GM18909 (cell line): ENCODE data around the gene PLXDC2.

ENCODE experiments used
- ATAC-seq: cut with Tn5 transposase; IDR thresholded peaks from one replicate; pipeline ENCODE4 v1.9.1; 2021; ENCODE audit warnings: mild to moderate bottlenecking; ENCODE audit not compliant: unreplicated experiment, poor library complexity

The PLXDC2 gene

GRCh38 chr10:19815036-19815730, 1.0 kb upstream of the PLXDC2 start:
- peak; percentile 5 for ATAC-seq

DNA sequence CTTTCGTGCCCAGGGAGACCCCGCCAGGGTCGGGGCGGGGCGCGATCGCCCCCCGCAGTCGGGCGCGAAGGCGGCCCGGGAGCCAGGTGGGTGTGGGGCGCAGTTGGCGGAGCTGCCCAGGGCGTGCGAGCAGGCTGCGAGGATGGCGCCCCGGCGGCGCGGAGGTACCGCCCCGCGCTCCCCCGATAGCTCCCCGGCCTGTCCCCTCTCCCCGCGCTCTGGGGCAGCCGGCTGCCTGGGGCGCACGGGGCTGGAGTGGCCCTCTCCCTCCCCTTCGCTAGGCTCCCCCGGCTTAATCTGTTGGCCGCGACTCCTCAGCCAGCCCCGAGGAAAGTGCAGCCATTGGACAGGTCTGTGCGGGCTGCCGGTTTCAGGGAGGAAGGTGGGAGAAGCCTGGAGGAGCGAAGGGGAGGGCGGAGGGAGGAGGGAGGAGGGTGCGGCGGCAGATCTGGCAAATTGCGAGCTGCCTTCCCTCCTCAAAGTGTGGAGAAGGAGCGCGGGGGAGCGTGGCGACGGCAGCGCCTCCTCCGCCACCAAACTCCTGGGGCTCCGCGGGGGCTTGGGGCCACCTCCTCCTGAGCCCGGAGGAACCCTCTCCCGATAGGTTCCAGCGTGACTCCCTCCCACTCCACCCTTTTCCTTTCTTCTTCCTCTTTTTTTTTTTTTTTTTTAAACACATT, 361 bp upstream of the PLXDC2 start:
- peak; percentile 39 for ATAC-seq

DNA sequence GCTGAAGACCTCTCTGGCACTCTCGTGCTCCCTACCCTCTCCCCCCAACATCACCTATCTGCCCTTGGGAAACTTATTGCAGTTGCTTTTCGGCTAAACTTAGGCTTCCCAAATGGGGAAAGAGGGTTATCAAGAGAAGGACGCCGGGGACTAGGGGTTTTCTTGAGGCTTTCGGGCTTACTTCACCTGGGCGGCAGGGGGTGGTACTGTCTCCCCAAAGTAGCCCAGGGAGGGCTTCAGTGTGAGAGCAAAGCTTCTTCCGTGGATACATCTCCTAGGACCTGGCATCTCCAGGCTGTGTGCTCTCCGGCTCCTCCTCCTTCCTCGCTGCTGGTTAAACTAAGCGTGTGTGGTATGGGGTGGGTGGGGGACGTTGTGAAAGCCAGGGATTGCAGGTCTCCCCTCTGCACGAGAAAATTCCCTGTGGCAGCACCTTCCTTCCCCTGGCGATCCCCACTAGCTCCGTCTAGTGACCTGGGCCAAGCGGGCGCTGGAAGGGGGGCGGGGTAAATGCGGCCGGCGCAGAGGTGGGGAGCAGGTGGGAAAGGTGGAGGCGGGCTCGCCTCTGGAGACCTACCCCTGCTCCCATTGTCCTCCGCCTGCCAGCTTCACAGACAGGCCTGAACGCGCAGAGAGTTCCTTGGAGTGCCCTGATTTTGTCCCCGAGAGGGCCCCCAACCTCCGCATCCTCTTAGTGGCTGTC, 1.1 kb downstream of the PLXDC2 start:
- peak; percentile 16 for ATAC-seq

- no peak for ATAC-seq
Measured at GRCh38 chr10:19818876-19819275, 2.6 kb downstream of the PLXDC2 start.

GRCh38 chr10:19819419-19820033, 3.3 kb downstream of the PLXDC2 start:
- no peak for ATAC-seq

- ATAC-seq = no peak
Measured at GRCh38 chr10:19824381-19825342, 8.4 kb downstream of the PLXDC2 start.

GRCh38 chr10:19825700-19826099, 9.5 kb downstream of the PLXDC2 start:
- no peak for ATAC-seq

DNA sequence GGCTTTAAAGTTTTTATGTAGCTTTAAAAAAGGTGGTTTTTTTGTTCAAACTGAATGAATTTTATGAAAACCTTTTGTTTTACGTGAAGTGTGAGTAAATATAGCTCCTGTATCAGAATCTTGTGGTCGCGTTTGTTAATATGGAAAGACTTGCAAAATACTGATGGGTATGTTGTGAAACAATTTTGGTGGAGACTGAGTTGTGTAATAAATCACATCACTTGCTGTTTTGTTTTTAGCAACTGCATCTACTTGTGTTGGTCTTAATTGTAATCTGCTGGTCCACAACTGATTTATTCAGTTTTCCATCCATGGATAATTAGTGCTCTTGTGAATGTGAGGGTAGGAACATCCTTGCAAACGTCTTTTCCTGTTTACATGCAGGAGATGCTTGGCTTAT, 10.5 kb downstream of the PLXDC2 start:
- no peak for ATAC-seq

DNA sequence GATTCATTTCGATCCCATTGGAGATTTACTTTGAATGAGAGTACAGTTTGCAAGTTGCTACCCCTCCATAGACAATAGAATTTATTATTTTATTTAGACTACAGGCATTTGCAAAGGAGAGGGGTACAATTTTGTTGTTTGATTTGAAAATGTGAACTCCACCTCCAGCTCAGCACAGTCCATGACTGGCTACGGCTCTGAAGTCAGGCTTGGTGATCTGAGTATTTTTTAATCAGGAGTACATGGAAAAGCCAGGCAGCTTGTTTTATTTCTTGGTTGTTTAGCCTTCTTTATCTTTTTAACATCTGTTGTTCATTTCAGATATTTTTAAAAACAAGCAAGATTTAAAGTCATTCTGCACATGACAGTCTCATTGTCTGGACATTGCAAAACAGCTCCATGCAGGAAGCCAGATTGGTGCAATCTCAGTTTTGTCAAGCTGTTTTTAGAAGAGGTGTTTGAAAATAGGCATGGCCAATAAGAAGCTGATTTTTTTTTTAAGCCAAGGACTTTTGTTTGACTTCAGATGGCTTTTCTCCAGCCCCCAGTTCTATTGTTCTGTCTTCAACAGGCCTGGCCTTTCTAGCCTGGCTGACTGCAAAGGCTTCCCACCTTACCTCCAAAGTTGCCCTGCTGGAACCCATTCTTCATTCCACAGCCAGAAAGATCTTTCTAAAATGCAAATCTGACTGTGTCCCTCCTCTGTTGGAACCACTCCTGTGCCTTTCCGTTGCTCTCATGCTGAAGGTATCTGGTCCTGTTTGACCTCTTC, 12.2 kb downstream of the PLXDC2 start:
- no peak for ATAC-seq

GRCh38 chr10:19832699-19833098, 16.5 kb downstream of the PLXDC2 start:
- no peak for ATAC-seq

DNA sequence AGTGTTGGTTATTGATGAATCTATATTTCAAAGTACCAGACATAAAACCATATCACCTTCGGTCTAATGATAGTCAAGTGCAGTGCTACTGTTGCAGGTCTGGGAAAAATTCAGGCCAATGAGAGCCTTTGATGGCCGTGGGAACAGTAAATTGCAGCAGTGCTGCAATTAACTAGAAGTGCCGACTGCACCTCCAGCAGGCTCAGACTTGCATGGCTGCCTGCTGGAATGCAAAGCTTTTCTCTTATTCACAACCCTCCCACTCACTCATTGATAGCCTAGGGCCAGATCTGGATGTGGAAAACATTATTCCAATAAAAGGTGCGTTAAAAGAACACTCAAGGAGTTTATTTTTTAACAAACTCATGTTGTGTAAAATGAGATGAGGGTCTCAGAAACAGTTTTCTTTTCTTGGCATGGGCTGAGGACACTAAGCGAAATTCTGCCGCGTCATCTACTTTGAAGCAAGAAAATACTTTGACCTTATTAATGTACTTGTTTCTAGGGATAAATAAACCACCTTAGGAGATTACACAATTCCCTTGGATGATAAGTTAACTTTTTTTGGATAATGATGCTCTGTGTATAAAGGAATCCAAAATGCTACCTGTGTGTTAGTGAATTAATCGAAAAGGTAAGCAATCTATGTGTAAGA, 17.1 kb downstream of the PLXDC2 start:
- ATAC-seq = no peak

DNA sequence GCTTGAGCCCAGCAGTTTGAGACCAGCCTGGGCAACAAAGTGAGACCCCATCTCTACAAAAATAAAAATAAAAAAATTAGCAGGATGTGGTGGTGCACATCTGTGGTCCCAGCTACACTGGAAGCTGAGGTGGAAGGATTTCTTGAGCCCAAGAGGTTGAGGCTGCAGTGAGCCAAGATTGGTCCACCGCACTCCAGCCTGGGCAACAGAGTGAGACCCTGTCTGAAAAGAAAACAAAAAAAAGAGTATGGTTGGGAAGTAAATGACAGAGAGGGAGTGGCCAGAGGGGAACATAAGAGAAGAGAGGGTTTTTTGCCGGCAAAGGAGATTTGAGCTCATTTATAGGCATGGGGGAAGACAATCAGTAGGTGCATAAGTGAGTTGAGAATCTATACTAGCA, 19.7 kb downstream of the PLXDC2 start:
- no peak for ATAC-seq

GRCh38 chr10:19839090-19839489, 22.9 kb downstream of the PLXDC2 start:
- no peak for ATAC-seq

- no peak for ATAC-seq
Measured at GRCh38 chr10:19839552-19839951, 23.3 kb downstream of the PLXDC2 start.

GRCh38 chr10:19840776-19841175, 24.5 kb downstream of the PLXDC2 start:
- no peak for ATAC-seq

- no peak for ATAC-seq
Measured at GRCh38 chr10:19843487-19843886, 27.3 kb downstream of the PLXDC2 start.

GRCh38 chr10:19845503-19846368, 29.5 kb downstream of the PLXDC2 start:
- ATAC-seq = no peak

GRCh38 chr10:19847321-19847720, 31.1 kb downstream of the PLXDC2 start:
- ATAC-seq = no peak
